PC-3 (cell line): ENCODE results near the gene IGSF22.

ENCODE experiments used
- EZH2 ChIP-seq: fragments of 300-600 bp; sonication (generic); IDR thresholded peaks from one replicate; pipeline ENCODE4 v1.6.1; 2017; ENCODE audit warnings: antibody characterized with exemption, mild to moderate bottlenecking, low read length; ENCODE audit not compliant: unreplicated experiment
- EZH2phosphoT487 ChIP-seq: fragments of 300-600 bp; sonication (generic); IDR thresholded peaks from 2 replicates; pipeline ENCODE4 v1.6.1; 2018; ENCODE audit warnings: mild to moderate bottlenecking, antibody characterized with exemption, low read length, borderline replicate concordance
- TF ChIP-seq, protein P1 (sequence below): fragments of 300-600 bp; sonication (generic); conservative IDR thresholded peaks from 2 replicates; pipeline ENCODE4 v1.5.1; 2017; ENCODE audit warnings: antibody characterized with exemption, low read depth, mild to moderate bottlenecking, low read length

DNA sequence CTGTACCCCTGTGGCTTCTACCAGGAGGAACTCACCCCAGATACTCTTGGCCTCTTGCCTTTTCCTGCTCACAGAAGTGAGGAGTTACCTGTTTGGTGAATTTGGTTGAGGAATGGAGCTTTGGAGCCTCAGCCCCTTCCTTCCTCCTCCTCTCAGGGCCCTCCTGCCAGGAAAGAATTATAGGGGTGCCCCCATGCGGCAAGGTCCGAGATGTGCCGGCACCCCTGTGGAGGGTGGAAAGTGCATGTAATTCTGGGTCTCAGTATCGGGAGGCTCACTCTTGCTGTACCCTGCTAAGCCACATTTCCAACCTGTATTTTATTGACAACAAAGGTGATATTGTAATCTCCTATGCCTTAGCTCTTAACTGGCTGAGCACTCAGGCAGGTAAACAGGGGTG, 13.7 kb upstream of the IGSF22 start:
- TF ChIP-seq, protein P1, sequence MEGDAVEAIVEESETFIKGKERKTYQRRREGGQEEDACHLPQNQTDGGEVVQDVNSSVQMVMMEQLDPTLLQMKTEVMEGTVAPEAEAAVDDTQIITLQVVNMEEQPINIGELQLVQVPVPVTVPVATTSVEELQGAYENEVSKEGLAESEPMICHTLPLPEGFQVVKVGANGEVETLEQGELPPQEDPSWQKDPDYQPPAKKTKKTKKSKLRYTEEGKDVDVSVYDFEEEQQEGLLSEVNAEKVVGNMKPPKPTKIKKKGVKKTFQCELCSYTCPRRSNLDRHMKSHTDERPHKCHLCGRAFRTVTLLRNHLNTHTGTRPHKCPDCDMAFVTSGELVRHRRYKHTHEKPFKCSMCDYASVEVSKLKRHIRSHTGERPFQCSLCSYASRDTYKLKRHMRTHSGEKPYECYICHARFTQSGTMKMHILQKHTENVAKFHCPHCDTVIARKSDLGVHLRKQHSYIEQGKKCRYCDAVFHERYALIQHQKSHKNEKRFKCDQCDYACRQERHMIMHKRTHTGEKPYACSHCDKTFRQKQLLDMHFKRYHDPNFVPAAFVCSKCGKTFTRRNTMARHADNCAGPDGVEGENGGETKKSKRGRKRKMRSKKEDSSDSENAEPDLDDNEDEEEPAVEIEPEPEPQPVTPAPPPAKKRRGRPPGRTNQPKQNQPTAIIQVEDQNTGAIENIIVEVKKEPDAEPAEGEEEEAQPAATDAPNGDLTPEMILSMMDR, result no peak
- TF ChIP-seq EZH2phosphoT487 (no peak), EZH2 (no peak)
